HG02840 (cell line): ENCODE measurements around the gene DTX3L.

Experiments used
- ATAC-seq: cut with Tn5 transposase; IDR thresholded peaks from one replicate; pipeline ENCODE4 v1.9.1; 2021; ENCODE audit warnings: mild to moderate bottlenecking, moderate library complexity, moderate number of reproducible peaks; ENCODE audit not compliant: unreplicated experiment, low FRiP score

DTX3L gene

DNA sequence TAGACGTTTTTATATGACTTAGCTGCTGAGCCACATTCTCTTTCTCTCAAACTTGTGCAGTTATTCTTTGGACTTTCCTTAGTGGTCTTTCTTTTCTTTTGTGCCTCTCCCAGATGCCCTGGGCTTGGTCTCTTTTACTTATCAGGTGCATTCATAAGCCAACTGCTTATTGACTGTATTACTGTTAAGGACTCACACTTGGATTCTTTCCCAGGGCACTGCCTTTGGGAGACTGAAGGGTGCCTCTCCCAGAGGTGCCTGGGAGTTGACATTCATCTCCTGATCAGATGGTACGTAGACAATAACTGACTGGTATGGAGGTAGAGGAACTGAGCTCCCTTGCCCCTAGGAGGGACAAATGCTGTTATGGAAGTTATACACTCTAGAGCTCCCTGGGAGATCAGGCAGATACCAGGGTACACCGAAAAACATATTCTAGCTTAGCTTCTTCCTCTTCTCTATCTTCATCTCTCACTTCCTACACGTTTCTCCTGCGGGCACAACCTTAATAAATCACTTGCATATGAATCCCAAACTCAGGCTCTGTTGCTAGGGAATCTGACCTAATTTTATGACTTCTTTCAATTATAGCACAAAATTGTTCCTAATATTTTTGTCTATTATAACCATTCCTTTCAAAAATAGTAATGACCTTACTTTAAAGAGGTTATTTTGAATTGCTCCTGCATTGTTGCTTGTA lies 38.0 kb downstream of the DTX3L start:
- ATAC-seq, result no peak

DNA sequence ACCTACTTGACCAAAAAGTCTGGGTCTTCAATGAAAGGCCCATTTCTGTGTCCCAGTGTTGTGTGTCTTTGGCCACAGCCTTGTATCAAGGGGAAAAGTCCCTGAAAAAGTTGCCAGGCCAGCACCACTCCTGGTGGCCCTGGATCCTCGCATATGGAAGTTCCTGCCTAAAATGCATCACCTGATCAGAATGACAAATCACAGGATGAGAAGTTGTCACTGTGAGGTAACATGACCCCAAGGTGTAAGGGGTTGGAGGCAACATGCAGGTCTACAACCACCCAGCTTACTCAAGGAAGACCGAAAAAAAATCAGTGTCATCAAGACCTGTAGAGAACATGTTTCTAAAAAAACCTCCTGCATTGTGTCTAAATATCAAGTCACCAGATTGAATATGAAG lies 38.9 kb downstream of the DTX3L start:
- no peak for ATAC-seq

DNA sequence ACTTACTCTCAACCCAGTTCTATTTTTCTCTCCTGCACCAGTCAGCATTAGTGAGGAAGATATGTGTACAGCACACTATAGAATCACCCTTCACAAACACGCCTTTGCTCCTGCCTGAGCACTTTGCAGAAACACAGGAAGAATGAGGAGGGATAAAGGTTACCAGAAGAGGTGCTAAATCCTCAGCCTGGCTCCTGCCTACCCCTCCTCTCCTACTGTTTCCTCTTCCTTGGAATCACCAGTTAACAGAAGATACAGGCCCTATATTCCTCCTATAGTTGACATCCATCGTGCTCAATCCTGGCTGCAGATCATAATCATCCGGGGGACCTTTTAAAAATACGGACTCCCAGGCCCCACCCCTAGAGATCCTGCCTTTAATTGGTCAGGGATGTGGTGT lies 42.2 kb downstream of the DTX3L start:
- no peak for ATAC-seq

DNA sequence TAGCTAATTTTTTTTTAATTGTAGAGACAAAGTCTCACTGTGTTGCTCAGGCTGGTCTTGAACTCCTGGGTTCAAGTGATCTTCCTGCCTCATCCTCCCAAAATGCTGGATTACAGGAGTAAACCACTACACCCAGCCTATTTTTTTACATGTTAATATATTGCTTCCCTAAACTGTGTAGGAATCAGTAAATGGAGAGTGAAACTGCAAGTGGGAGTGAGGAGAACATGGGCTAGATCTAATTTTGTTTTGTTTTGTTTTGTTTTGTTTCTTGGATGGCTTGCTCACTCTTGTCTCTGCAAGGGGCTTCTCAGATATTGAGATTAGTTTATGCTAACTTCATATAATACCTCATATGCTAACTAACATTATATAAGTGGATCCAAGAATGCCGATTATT lies 44.8 kb downstream of the DTX3L start:
- no peak for ATAC-seq

DNA sequence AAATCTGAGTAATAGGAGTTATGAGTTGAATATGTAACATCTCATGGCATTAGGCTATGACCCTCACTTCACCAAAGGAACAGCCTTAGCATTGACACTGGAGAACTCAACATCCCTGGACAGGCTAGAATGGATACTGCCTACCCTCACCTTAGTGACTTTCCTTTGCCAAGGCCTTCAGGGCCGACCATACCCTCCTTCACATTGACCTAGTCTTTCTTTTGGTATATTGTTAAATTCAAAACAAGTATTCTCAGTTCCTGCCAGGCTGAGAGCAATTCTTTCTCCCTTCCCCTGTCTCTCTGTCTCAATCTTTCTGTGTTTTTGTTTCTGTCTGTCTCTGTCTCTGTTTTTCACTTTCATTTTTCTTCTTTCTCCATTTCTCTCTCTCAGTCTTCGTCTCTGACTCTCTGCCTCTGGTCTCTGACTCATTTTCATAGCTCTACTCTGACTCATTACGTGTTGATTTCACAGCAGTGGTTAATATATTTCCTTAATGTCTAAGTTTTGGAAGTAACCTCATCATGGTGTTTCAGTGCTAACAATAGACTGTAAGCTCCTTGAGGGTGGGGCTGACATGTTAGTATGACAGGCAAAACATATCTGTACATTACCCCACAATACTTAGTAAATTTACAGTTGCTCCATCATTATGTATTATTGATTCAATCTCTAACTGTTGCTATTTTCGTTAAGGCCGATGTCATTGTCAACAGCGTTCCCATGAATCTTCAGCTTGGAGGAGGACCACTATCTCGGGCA lies 45.8 kb downstream of the DTX3L start:
- ATAC-seq, result peak; percentile 94

DNA sequence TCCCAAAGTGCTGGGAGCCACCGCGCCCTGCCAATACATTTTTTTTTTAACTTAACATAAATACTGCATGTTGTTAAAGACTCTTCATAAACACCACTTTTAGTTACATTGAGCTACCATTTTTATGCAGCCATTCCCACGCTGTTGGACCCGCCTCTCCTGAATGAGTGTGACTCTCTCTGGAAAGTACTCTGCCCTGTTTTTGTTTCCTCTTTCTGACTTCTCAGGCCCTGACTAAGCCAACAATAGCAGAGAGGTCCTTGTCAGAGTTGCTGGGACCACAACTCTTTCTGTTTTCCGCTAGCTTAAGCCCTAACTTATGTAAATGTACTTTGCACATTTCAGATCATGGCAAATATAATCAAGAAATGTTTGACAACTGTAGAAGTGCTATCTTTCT lies 48.6 kb downstream of the DTX3L start:
- no peak for ATAC-seq

DNA sequence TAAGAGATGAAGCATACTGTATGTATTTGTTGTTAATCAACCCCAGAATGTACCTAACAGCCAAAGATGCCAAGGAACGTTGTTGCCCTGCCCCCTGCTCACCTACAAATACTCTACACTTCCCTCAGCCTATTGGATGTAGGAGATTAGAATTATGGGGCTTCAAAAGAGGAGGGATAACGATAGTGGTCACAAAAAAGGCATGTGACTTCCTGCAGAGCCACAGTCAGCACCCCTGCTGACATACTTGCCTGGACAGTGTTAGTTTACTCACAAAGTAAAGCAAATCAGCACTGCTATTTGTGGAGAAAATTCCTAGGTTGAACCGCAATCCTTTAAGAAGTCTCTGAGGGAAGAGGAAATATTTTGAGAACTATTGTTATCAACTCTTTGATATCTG lies 51.2 kb downstream of the DTX3L start:
- ATAC-seq, result no peak

DNA sequence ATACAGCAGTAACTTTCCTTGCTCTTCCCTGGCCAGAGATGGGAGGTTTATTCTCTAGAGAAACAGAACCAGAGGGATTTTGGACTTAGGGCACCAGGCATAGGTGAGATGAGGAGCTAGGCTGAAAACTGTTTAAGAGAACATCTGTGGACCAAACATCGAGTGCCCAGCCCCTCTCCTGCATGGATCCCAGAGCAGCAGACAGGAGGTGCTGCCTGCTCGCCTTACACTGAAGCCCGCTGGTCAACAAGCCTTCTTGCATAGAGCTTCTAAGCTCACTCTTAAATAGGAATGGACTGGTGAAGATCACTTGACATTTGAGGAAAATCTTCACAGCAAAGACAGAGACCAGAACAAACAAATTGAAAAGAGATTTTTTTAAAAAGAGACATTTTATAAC lies 54.5 kb downstream of the DTX3L start:
- ATAC-seq, result no peak

DNA sequence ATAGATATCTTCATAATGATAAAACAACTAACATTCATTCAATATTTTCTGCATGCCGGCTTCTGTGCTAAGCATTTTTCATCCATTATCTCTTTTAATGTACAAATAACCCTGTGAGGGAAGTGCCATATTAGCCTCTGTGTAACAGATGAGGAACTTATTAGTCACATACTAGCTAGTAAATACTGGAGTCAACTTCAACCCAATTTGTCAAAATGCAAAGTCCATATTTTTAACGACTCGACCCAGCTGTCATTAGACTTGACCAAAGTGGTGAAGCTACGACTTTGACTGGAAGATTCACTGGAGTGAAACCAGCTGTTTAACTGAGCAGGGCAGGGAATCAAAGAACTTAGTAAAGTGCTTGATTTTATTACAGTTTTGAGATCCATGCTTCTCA lies 54.9 kb downstream of the DTX3L start:
- ATAC-seq, result no peak

DNA sequence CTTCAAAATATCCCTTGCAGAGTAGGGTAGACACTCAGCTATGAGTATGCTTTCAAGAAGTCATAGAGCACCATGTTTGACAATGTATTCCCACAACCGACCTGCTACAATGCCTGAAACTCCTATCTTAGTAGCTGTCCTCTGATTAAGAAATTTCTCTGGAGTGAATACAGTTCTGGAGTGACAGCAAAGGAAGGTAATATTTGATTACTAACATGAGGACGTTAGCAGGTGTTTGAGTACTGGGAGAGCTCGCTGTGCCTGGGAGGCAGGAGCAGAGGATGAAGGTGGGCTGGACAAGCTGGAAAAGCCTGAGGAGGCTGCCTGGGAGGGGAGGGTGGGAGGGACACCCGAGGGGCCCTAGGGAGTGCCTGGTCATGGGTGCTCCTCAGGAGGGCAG lies 56.3 kb downstream of the DTX3L start:
- no peak for ATAC-seq

DNA sequence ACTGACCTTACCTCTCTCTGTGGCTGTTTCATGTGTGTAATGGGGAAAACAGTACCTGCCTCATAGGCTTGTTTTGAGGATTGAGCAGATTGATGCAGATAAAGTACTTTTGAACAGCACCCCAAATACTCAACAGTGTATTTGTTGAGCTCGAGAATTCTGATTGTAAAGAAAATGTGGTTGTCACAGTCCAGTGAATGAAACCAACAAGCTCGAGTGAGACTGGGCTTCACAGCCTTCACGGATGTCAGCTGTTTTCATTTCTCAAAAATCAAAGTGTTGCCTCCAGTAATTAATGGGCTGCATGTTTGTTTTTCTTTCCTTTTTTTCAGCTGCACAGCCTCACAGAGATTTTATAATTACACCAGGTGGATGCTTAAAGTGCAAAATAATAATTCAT lies 57.0 kb downstream of the DTX3L start:
- no peak for ATAC-seq

DNA sequence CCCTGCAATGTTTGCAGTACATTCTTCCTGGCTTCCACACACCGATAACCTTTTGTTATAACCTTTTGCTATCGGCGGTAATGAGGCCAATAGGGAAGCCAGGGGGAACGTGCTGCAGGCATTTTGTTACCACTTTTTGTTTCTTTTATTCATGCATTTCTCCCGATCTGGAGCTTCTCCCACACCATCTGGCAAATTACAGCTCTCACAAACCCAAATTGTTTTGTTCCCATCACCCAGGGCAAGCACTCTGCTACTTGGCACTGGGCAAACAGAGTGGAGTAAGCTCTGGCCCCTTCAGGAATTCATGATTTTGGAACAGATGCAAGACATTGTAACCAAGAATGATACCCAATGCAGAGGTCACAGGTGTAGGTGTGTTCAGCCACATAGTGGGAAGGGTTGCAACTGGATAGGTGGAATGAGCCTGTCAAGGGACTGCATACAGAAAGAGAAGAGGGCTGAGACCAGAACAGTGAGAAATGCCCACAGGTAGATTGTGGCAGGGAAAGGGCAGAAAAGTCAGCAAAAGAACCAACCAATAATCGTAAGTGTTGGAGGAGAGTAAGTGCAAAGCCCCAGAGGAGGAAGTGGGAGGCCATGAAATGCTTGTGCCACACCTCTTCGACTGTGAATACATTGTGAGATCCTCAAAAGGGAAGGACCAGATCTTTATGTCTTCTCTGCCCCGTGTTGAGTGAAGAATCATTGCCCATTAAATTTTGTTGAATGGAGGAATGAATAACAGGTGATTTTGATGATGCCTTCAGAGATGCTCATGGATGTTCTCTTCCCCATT lies 59.1 kb downstream of the DTX3L start:
- ATAC-seq, result no peak
